Measurements from ENCODE around the gene HERPUD1.
A peak's percentile ranks its signal among the peaks of the same experiment; 100 is the strongest.
"Not testable (repeated sequence)": the region's sequence is repeated elsewhere in the genome, so short reads cannot be mapped to it uniquely, and the experiment has no call there.

Gene HERPUD1

DNA sequence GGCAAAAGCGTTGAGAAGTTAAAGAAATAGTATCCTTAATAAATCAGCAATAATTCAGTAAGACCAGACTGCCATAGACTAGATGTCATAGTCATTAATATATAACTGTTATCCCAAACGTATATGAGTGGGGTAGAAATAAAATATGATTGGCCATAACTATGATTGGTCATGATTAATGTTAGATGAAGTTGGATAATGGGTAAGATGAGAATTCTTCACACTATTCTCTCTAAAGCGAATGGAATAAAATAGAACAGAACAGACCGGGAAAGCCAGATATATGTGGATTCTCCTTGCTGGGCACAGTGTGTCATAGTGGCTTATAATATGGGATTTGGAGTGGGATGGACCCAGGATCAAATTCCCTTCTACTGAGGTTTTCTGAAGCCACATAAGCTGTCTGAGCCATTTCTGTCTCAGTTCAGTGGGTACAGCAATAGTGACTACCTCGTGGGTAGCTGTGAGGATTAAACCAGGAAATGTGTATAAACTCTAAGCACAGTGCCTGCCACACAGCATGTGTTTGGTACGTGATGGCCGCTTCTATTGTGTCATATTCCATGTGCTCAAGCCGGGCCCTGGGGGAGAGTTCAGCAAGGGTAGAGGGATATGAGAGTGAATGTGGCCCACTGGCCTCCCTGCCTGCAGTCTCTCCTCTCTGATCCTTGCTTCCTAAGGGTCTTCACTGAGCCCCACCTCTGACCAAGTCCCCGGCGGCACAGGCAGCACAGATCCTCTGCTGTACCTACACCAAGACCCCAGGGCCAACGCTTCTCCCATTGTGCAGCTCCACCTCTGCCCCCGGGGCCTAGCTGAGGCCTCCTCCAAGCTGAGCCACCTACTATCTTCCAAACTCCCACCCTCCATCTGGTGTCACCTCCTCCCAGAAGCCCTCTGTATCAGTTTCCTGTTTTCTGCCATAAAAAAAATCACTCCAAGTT, 33.5 kb downstream of the HERPUD1 start:
- H3K27ac Mint-ChIP-seq, result peak overlapping the region; percentile 76
- H3K27me3 Mint-ChIP-seq, result peaks cover 2% of the 10 kb centered on the region
- H3K36me3 Mint-ChIP-seq (ENCODE audit: low read depth), result no peaks in the 10 kb centered on the region
- no peaks in the 10 kb centered on the region for H3K9me3 Mint-ChIP-seq
- intact Hi-C loops (cut with micrococcal nuclease), result loop anchor here (10.0 kb wide), 1 partner anchor 199 kb away; no protein-coding TSS in a partner anchor
- H3K4me1 Mint-ChIP-seq (ENCODE audit: low read depth), result peaks cover 63% of the 10 kb centered on the region
- H3K4me3 Mint-ChIP-seq, result no peak overlapping the region

DNA sequence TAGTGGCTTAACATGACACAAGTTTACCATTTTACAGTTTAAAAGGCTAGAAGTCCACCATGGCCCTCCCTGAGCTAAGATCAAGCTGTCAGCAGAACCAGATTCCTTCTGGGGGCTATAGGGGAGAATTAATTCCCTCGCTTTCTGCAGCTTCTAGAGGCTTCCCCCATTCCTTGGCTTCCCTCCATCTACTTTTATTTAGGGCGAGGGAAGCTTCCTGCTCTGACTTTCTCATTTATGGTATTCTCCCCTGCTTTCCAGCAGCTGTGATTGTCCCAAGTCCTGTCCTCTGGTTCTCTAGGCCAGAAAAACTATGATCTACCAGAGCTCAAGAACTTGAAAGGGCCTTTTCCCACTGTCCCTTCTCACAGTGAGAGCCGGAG, 34.1 kb downstream of the HERPUD1 start:
- no peak overlapping the region for H3K4me3 Mint-ChIP-seq
- H3K27me3 Mint-ChIP-seq, result peaks cover 2% of the 10 kb centered on the region
- peak overlapping the region; percentile 76 for H3K27ac Mint-ChIP-seq
- intact Hi-C loops (cut with micrococcal nuclease), result loop anchor here (10.0 kb wide), 1 partner anchor 199 kb away; no protein-coding TSS in a partner anchor
- H3K36me3 Mint-ChIP-seq (ENCODE audit: low read depth), result no peaks in the 10 kb centered on the region
- H3K4me1 Mint-ChIP-seq (ENCODE audit: low read depth), result peaks cover 56% of the 10 kb centered on the region
- no peaks in the 10 kb centered on the region for H3K9me3 Mint-ChIP-seq

DNA sequence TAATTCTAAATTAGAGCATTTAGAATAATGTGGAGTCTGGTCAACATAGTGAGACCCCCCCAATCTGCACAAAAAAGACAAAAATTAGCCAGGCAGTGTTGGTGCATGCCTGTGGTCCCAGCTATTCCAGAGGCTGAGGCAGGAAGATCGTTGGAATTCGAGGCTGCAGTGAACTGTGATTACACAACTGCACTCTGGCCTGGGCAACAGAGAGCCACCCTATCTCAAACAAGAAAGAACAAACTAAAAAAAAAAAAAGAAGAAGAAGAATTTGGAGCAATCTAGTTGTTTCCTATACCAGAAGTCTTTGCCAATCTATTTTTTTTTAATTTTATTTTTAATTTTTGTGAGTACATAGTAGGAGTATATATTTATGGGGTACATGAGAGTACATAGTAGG, 35.8 kb downstream of the HERPUD1 start:
- intact Hi-C loops (cut with micrococcal nuclease), result loop anchor here (10.0 kb wide), 1 partner anchor 197 kb away; no protein-coding TSS in a partner anchor
- Mint-ChIP-seq H3K9me3 (no peaks in the 10 kb centered on the region), H3K4me3 (no peak overlapping the region), H3K4me1 (ENCODE audit: low read depth) (peaks cover 46% of the 10 kb centered on the region), H3K27me3 (peaks cover under 1% of the 10 kb centered on the region), H3K36me3 (ENCODE audit: low read depth) (no peaks in the 10 kb centered on the region), H3K27ac (no peak overlapping the region)

DNA sequence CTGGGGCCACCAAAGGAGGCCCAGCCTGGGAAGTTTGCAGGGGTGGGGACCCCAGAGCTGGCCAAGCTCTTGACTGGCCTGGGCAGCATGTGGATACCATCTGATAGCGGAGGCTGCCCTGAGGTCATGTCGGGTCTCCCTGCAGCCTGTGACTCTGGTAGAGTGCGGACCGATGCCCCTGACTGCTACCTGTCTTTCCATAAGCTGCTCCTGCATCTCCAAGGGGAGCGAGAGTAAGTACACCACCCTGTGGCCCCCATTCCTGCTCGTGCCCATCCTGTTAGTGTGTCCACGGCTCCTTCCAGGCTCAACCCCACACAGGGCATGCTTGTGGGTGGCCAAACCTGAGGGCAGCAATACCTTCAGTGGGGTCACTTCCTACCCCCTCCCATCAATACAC, 37.8 kb downstream of the HERPUD1 start:
- no peaks in the 10 kb centered on the region for H3K9me3 Mint-ChIP-seq
- intact Hi-C loops (cut with micrococcal nuclease), result loop anchor here (10.0 kb wide), 1 partner anchor 195 kb away; no protein-coding TSS in a partner anchor
- H3K27ac Mint-ChIP-seq, result no peak overlapping the region
- no peaks in the 10 kb centered on the region for H3K36me3 Mint-ChIP-seq (ENCODE audit: low read depth)
- H3K4me3 Mint-ChIP-seq, result no peak overlapping the region
- H3K4me1 Mint-ChIP-seq (ENCODE audit: low read depth), result peaks cover 56% of the 10 kb centered on the region
- H3K27me3 Mint-ChIP-seq, result peaks cover 1% of the 10 kb centered on the region

DNA sequence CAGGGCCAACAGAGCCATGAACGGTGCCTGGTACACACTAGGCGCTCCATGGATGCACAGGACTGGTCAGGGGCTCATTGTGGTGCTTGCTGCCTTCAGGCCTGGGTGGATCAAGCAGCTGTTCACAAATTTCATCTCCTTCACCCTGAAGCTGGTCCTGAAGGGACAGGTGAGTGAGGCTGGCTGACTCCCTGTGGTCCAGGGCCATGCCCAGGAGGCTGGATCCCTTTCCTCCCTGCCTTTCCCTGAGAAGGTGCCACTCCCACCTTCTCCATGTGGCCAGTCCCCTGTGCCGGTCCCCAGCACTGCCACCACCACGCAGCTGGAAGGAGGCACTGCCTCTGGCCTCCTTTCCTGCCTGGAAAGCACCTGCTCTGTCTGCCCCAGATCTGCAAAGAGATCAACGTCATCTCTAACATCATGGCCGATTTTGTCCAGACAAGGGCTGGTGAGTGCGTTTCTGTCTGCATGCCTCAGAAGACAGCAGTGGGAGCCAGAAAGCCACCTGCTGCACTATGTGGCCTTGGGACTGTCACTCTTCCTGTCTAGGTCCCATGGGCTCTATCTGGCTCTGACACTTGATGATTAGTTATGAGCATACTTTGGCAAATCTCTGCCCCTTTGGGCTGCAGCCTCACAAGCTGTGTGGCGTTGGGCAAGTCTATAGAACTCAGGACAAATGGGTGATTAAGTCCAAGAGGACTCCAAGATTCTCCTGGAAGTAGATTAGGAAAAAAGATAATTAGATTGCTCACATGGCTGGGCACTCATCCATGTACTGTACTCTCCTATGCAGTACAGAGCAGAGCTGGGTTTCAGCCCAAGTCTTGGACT, 39.2 kb downstream of the HERPUD1 start:
- intact Hi-C loops (cut with micrococcal nuclease), result no loop called here
- Mint-ChIP-seq H3K27ac (no peak overlapping the region), H3K9me3 (no peaks in the 10 kb centered on the region), H3K36me3 (ENCODE audit: low read depth) (no peaks in the 10 kb centered on the region), H3K4me1 (ENCODE audit: low read depth) (peaks cover 56% of the 10 kb centered on the region), H3K27me3 (peaks cover 7% of the 10 kb centered on the region), H3K4me3 (no peak overlapping the region)

DNA sequence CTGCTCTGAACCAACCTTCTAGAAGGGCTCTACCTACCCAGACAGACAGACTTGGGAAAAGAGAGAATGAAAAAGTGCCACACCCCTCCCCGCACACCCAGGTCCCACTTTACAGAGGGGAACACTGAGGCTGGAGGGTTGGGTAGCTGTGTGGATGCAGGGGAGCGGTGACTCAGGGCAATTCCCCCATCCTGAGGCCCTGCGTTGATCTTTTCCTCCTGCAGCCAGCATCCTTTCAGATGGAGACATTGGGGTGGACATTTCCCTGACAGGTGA, 39.8 kb downstream of the HERPUD1 start:
- H3K36me3 Mint-ChIP-seq (ENCODE audit: low read depth), result no peaks in the 10 kb centered on the region
- H3K4me3 Mint-ChIP-seq, result no peak overlapping the region
- peaks cover 54% of the 10 kb centered on the region for H3K4me1 Mint-ChIP-seq (ENCODE audit: low read depth)
- H3K27ac Mint-ChIP-seq, result no peak overlapping the region
- H3K9me3 Mint-ChIP-seq, result no peaks in the 10 kb centered on the region
- peaks cover 12% of the 10 kb centered on the region for H3K27me3 Mint-ChIP-seq
- intact Hi-C loops (cut with micrococcal nuclease), result no loop called here

DNA sequence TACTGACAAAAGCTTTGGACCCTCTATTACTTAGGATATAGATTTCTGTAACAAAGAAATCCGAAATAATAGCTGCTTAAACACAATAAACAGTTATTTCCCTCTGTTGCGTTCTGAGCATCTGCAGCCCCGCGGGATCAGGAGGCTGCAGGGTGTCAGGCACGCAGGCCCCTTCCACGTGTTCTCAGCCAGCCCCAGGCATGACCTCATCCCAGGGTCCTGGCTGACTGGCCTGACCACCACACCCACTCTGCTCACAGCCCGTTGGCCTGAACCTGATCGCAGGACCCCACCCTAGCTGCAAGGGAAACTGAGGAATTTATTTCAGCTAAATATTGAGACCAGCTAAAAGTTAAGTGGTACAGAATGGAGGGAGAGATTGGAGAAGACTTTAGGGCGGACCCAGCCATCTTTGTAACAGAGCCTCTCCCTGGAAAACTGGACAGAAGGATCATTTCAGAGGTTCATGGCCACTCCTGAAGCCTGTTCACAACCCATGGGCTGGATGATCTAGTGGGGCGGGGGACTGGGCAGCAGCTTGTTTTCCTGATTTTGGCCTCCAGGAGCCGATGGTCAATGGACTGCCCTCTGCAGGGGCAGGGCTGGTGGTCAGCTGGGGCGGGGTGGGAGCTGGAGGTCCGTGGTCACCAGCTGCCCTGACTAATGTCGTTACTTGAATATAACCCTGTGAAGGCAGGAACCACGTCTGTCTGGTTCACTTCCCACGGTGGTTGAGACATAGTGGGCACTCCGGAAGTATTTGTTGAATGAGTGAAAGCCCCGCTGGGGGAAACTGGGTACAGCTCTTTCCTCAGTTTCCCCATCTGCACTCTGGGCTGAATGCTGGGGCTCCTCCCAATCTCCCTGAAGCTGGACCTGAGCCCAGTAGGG, 40.7 kb downstream of the HERPUD1 start:
- no peak overlapping the region for H3K27ac Mint-ChIP-seq
- intact Hi-C loops (cut with micrococcal nuclease), result no loop called here
- H3K4me1 Mint-ChIP-seq (ENCODE audit: low read depth), result peaks cover 55% of the 10 kb centered on the region

DNA sequence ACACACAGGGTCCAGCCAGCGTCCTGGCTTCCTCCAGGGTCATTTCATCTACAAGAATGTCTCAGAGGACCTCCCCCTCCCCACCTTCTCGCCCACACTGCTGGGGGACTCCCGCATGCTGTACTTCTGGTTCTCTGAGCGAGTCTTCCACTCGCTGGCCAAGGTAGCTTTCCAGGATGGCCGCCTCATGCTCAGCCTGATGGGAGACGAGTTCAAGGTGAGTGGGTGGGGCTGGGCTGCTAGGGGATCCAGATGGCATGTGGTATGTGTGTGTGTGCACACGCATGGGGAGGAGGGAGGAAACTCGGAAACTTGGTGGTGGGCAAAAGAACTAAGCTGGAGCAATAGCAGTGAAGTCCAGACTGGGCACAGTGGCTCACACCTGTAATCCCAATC, 41.4 kb downstream of the HERPUD1 start:
- H3K4me3 Mint-ChIP-seq, result no peak overlapping the region
- H3K4me1 Mint-ChIP-seq (ENCODE audit: low read depth), result peaks cover 56% of the 10 kb centered on the region
- H3K9me3 Mint-ChIP-seq, result no peaks in the 10 kb centered on the region
- intact Hi-C loops (cut with micrococcal nuclease), result no loop called here
- H3K27me3 Mint-ChIP-seq, result peaks cover 12% of the 10 kb centered on the region
- no peaks in the 10 kb centered on the region for H3K36me3 Mint-ChIP-seq (ENCODE audit: low read depth)
- no peak overlapping the region for H3K27ac Mint-ChIP-seq

More for the DNA sequence above, 40.7 kb downstream of the HERPUD1 start:
- Mint-ChIP-seq H3K27me3 (peaks cover 12% of the 10 kb centered on the region), H3K4me3 (no peak overlapping the region), H3K36me3 (ENCODE audit: low read depth) (no peaks in the 10 kb centered on the region), H3K9me3 (no peaks in the 10 kb centered on the region)

DNA sequence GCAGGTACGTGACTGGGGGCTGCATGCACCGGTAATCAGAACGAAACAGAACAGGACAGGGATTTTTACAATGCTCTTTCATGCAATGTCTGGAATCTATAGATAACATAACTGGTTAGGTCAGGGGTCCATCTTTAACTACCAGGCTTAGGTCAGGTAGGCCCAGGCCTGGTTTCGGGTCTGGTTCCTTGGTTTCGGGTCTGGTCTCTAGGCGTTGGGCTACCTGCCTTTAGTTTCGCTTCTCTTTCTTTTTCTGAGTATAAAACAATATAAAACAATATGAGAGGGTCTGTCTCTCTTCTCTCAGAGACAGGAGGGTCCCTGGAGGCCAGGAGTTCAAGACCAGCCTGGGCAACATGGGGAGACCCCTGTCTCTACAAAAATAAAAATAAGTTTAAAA, 42.0 kb downstream of the HERPUD1 start:
- H3K27ac Mint-ChIP-seq; intact Hi-C loops (cut with micrococcal nuclease); H3K36me3 Mint-ChIP-seq (ENCODE audit: low read depth); H3K4me3 Mint-ChIP-seq; H3K9me3 Mint-ChIP-seq: not testable (repeated sequence)
- peaks cover 51% of the 10 kb centered on the region for H3K4me1 Mint-ChIP-seq (ENCODE audit: low read depth)
- peaks cover 12% of the 10 kb centered on the region for H3K27me3 Mint-ChIP-seq

DNA sequence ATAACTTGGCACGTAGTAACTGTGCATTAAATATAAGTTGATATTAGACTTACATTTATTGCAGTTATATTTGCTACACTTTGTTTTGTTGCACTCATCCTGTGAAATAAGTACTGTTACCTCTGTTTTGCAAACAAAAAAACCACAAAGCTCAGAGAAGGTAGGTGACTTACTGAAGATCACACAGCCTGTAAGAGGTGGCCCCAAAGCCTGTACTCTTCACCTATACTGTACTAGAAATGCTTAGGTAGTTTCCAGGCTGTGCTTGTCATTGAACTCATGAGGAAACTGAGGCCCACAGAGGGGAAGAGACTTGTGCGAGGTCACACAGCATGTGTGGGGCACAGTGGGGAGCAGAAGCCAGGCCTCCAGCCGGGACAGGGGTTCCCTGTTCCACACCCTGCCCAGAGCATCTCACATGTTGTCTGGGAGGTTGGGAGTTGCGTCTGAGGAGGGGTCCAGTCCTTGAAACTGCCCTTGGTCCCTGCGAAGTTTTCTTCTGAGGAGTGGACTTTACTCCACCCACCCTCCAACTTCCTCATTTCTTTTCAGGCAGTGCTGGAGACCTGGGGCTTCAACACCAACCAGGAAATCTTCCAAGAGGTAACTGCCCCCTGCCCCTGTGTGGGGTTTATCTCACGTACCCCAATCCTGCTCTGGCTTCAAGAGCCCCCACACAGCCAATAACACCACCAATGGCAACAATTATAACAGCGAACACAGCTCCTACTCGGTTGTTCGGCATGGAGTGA, 42.8 kb downstream of the HERPUD1 start:
- Mint-ChIP-seq H3K4me1 (ENCODE audit: low read depth) (peaks cover 53% of the 10 kb centered on the region), H3K9me3 (no peaks in the 10 kb centered on the region), H3K27ac (peak overlapping the region; percentile 23), H3K36me3 (ENCODE audit: low read depth) (no peaks in the 10 kb centered on the region), H3K27me3 (peaks cover 12% of the 10 kb centered on the region), H3K4me3 (no peak overlapping the region)
- intact Hi-C loops (cut with micrococcal nuclease), result no loop called here

DNA sequence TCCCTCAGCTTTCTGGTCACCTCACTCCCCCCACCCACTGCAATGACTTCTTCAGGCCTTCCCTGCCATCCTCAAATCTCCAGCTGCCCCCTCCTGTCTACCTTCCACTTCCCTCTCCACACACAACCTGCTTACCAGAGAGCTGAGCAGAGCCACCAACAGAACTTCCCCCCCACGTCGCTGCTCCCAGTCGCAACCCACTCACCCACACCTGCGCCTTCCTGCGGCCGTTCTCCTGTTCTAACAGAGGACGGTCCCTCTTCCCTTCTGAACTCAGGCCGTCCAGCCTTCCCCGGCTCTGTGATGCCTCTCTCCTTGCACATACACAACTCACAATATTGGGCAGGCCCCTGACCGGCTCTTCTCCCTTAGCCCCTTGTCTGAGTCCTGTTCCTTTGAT, 43.8 kb downstream of the HERPUD1 start:
- H3K4me3 Mint-ChIP-seq, result no peak overlapping the region
- intact Hi-C loops (cut with micrococcal nuclease), result no loop called here
- H3K9me3 Mint-ChIP-seq, result no peaks in the 10 kb centered on the region
- H3K27me3 Mint-ChIP-seq, result peaks cover 12% of the 10 kb centered on the region
- H3K27ac Mint-ChIP-seq, result peak overlapping the region; percentile 23
- peaks cover 59% of the 10 kb centered on the region for H3K4me1 Mint-ChIP-seq (ENCODE audit: low read depth)
- no peaks in the 10 kb centered on the region for H3K36me3 Mint-ChIP-seq (ENCODE audit: low read depth)

DNA sequence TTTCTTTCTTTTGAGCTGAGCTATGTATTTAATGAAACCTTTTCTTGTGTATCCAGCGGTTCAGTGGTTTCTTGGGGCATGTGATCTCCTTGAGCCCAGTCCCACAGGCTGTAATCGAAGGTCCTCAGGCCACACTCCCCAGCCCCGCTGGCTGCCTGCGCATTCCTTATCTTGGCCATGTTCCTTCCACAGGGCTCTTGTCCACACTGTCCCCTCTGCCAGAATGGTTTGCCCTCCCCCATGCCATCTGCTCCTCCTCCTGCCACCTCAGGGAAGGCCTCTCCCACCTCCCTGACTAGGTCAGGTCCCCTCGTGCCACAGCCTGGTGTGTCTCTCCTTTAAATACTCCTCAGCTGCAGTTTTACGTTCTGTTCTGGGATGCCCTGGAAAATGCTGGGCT, 45.3 kb downstream of the HERPUD1 start:
- Mint-ChIP-seq H3K27me3 (peaks cover 14% of the 10 kb centered on the region), H3K9me3 (no peaks in the 10 kb centered on the region), H3K4me1 (ENCODE audit: low read depth) (peaks cover 66% of the 10 kb centered on the region), H3K27ac (no peak overlapping the region), H3K4me3 (no peak overlapping the region), H3K36me3 (ENCODE audit: low read depth) (no peaks in the 10 kb centered on the region)
- intact Hi-C loops (cut with micrococcal nuclease), result no loop called here

DNA sequence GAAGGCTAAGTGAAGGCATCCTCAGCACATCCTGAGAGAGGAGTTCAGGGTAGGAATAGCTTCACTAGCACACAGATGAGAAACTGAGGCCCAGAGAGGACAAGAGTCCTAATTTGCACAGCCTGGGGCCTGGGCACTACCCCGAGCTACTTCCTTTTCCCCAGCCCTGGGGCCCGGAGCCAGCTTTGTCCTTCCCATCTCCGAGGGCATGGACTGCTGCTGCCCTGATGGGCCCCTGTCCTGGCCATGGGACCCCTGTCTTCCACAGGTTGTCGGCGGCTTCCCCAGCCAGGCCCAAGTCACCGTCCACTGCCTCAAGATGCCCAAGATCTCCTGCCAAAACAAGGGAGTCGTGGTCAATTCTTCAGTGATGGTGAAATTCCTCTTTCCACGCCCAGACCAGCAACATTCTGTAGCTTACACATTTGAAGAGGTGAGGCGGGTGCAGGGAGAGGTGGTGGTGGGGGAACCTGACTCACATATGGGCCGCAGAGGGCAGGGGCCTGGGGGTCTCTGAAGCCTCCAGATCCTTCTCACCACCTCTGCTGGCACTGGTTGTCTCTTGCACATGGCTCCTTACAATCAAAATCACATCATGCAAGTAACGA, 46.0 kb downstream of the HERPUD1 start:
- Mint-ChIP-seq H3K27me3 (peaks cover 13% of the 10 kb centered on the region), H3K4me1 (ENCODE audit: low read depth) (peaks cover 65% of the 10 kb centered on the region), H3K36me3 (ENCODE audit: low read depth) (no peaks in the 10 kb centered on the region), H3K4me3 (no peak overlapping the region), H3K27ac (no peak overlapping the region), H3K9me3 (no peaks in the 10 kb centered on the region)
- intact Hi-C loops (cut with micrococcal nuclease), result no loop called here
